ENCODE measurements around the gene GBP7. TPM values are rescaled to one million over a fixed set of nuclear protein-coding genes. Genes with fewer than 3 reads are reported as not detected.

Gene GBP7
- total RNA-seq, 4 donors from 2014 or later = not detected

DNA sequence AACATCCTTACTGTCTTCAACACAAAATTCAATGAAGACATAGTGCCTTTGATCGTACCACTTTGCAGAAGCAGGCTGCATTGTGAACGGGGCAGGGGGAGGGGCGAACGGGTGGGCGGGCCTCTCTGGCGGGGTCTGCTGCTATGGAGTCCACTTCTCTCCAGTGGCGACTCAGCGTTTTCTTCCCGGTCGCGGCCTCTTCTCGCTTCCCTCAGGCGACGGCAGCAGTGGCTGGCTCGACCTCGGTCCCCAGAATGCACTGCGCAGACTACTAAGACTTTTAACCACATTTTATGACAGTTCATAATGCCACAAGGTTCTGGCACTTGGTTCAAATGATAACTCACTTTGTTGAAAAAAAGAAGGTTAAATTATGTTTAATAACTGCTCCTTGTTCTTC, 71.1 kb downstream of the GBP7 start:
- Histone ChIP-seq H3K9me3 (no peaks in the 10 kb centered on the region), H3K27me3 (no peaks in the 10 kb centered on the region), H3K36me3 (peaks cover 0 to 51% (median 0%) of the 10 kb centered on the region in 3 donors), H3K4me3 (no peak overlapping the region), H3K4me1 (no peaks in the 10 kb centered on the region), H3K27ac (no peak overlapping the region)
- no peak for DNase-seq
- TF ChIP-seq POLR2A (IDR thresholded peaks at IDR 0.05) = no peak

DNA sequence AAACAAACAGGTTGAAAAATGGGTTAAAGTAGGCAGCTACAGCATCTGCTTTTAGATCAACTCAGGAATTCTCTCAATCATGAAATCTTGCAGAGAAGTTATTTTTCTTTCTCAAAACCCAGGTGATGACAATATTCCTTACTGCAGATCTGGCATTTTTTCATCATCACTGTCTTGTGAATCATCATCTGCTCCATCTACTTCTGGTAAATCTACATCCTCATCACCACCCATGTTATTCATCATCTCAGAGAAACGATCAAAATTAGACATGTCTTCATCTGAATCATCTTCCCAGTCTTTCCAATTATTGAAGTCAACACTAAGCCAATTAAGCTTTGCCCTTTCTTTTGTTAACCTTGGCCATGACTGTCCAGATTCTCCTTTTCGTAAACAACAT, 71.7 kb downstream of the GBP7 start:
- no peak overlapping the region for H3K27ac ChIP-seq
- DNase-seq = no peak
- no peak overlapping the region for H3K4me3 ChIP-seq
- H3K27me3 ChIP-seq = no peaks in the 10 kb centered on the region
- H3K36me3 ChIP-seq = peaks cover 0 to 45% (median 0%) of the 10 kb centered on the region in 3 donors
- H3K9me3 ChIP-seq = no peaks in the 10 kb centered on the region
- no peaks in the 10 kb centered on the region for H3K4me1 ChIP-seq
- TF ChIP-seq, protein P1, sequence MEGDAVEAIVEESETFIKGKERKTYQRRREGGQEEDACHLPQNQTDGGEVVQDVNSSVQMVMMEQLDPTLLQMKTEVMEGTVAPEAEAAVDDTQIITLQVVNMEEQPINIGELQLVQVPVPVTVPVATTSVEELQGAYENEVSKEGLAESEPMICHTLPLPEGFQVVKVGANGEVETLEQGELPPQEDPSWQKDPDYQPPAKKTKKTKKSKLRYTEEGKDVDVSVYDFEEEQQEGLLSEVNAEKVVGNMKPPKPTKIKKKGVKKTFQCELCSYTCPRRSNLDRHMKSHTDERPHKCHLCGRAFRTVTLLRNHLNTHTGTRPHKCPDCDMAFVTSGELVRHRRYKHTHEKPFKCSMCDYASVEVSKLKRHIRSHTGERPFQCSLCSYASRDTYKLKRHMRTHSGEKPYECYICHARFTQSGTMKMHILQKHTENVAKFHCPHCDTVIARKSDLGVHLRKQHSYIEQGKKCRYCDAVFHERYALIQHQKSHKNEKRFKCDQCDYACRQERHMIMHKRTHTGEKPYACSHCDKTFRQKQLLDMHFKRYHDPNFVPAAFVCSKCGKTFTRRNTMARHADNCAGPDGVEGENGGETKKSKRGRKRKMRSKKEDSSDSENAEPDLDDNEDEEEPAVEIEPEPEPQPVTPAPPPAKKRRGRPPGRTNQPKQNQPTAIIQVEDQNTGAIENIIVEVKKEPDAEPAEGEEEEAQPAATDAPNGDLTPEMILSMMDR (IDR thresholded peaks at IDR 0.05) = no peak
- no peak for TF ChIP-seq POLR2A (IDR thresholded peaks at IDR 0.05)

DNA sequence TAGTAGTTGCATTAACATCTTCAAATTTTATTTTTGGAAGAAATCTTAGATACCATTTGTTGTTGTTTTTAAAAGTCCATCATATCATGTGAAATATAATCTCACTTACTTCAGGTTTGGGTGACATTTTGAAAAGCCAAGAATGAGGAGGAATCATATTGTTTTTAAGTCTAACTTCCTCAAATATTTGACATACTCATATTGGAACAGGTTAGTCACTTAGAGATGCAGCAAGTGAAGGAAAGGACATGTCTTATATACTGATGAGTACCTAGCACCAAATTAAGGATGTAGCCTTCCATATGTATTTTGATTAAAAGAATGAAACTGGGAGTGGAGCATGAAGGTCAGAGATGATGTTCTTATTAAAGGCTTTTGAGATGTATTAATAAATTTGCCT, 73.8 kb downstream of the GBP7 start:
- no peak for DNase-seq
- Histone ChIP-seq H3K36me3 (peaks cover 0 to 25% (median 0%) of the 10 kb centered on the region in 3 donors), H3K4me1 (no peaks in the 10 kb centered on the region), H3K27ac (no peak overlapping the region), H3K27me3 (no peaks in the 10 kb centered on the region), H3K9me3 (no peaks in the 10 kb centered on the region), H3K4me3 (no peak overlapping the region)
- no peak for TF ChIP-seq POLR2A (IDR thresholded peaks at IDR 0.05)
- TF ChIP-seq, protein P1 (IDR thresholded peaks at IDR 0.05) = no peak

DNA sequence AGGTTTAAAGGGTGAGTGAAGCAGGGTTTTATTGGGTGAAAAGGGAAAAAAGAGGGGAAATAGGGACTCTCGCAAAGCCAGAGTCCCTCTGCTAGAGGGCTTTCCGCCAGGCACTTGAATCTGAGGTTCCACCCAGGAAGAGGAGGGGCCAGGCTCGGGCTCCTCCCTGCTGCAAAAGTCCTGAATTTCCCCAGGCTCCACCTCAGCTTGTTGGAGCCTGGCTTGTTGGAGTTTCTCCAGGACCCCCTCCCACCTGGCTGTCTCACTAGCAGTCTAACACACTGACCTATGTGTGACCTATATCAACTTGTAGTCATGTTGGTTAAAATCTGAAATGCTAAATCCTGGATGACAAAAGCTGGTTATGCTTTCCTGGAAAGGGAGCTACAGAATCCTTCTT, 75.4 kb downstream of the GBP7 start:
- Histone ChIP-seq H3K4me3 (no peak overlapping the region), H3K27ac (no peak overlapping the region), H3K36me3 (peaks cover 0 to 11% (median 0%) of the 10 kb centered on the region in 3 donors), H3K27me3 (no peaks in the 10 kb centered on the region), H3K4me1 (no peaks in the 10 kb centered on the region), H3K9me3 (no peaks in the 10 kb centered on the region)
- no peak for DNase-seq
- TF ChIP-seq, protein P1 (IDR thresholded peaks at IDR 0.05) = no peak

DNA sequence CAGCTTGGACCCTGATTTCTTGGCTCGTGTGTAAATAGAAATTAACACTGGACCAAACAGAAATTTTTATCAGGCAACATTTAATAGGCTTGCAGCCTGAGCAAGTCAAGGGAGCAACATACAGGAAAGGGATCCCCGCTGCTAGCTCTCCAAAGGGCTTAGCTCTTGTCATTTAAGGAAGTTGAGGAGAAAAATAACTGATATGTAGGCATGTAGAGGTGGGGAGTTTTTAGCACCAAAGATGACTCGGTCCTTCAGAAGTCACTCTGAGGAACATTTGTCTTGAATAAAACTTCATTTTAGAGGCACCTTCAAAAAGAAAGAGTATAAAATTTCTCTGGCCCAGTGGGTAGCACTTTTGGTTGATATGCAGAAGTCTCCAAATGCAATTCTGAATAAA, 76.9 kb downstream of the GBP7 start:
- TF ChIP-seq, protein P1 (IDR thresholded peaks at IDR 0.05) = no peak
- TF ChIP-seq POLR2A (IDR thresholded peaks at IDR 0.05) = no peak
- no peak for DNase-seq
- Histone ChIP-seq H3K4me1 (no peaks in the 10 kb centered on the region), H3K27me3 (no peaks in the 10 kb centered on the region), H3K9me3 (no peaks in the 10 kb centered on the region), H3K36me3 (no peaks in the 10 kb centered on the region), H3K4me3 (no peak overlapping the region), H3K27ac (no peak overlapping the region)

DNA sequence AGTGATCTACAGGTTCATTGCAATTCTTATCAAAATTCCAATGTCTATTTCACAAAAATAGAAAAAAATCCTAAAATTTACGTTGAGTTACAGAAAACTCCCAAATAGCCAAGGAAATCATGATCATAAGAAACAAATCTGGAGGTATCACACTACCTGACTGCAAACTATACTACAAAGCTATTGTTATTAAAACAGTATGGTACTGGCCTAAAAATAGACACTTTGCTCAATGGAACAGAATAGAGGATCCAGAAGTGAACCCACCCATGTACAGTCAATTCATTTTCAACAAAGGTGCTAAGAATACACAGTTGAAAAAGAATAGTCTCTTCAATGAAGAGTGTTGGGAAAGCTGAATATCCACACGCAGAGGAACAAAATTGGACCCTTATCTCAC, 80.1 kb downstream of the GBP7 start:
- TF ChIP-seq, protein P1 (IDR thresholded peaks at IDR 0.05) = no peak
- TF ChIP-seq POLR2A (IDR thresholded peaks at IDR 0.05) = no peak
- Histone ChIP-seq H3K27me3 (no peaks in the 10 kb centered on the region), H3K36me3 (no peaks in the 10 kb centered on the region), H3K9me3 (no peaks in the 10 kb centered on the region), H3K4me1 (no peaks in the 10 kb centered on the region), H3K27ac (no peak overlapping the region), H3K4me3 (no peak overlapping the region)
- no peak for DNase-seq

All from Peyer's patch (tissue), 4 donors.